ENCODE data around the gene ALG2. TPM values are rescaled to one million over a fixed set of nuclear protein-coding genes. Genes with fewer than 3 reads are reported as not detected.

The ALG2 gene
- total RNA-seq, 2 experiments from 2014 or later = 21.2 to 30.5 TPM

DNA sequence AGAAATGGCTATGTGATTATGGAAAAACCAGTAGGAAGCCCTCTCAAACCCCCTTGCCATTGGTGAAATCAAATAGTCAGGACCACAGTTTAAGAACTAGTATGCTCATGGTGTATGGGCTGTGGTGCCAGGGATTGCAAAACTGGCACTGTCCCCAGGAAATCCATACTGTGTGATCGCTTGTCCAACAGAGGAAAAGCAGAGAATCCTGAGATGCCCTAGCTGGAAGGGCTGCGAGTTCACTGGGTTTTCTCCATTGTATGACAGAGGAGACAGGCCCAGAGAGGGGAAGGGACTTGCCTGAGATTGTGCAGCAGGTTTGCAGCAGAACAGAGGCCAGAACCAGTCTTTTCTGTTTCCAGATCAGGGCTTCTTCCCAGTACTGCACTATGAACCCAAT lies 12.9 kb upstream of the ALG2 start:
- CTCF ChIA-PET = interaction anchor here (1.0 to 1.5 kb wide), 3 partner anchors 11 to 18 kb away, joined by 3 to 5 read pairs (median 4); partner anchors contain the start of genes ALG2 and SEC61B
- no peak for DNase-seq
- H3K27me3 Mint-ChIP-seq = no peaks in the 10 kb centered on the region
- H3K9me3 Mint-ChIP-seq = no peaks in the 10 kb centered on the region
- no peak overlapping the region for H3K4me3 Mint-ChIP-seq
- POLR2A ChIA-PET = no interaction called here
- peaks cover 16% of the 10 kb centered on the region for H3K4me1 Mint-ChIP-seq
- H3K27ac Mint-ChIP-seq = no peak overlapping the region
- peaks cover 19% of the 10 kb centered on the region for H3K36me3 Mint-ChIP-seq (ENCODE audit: low read depth)

DNA sequence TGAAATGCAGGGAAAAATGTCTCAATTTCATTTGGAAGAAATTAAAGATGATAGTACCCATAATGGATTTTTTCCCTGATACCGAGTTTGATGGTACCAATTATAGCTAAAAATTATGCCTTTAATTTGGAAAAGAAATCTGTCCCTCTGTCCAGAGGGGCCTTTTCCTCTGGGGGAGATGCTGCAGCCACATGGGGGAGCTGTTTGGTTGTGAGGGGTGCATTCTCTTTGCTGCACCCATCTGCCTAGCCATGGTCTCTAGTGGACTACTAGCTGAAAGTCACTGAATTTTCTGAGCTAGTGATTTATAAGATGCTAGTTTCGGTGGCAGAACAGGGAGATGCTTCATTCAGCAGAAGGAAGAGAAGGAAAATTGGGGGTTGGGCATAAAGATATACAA lies 10.0 kb upstream of the ALG2 start:
- POLR2A ChIA-PET = no interaction called here
- peaks cover 10% of the 10 kb centered on the region for H3K4me1 Mint-ChIP-seq
- DNase-seq = peak; percentile 37
- no peak overlapping the region for H3K4me3 Mint-ChIP-seq
- CTCF ChIA-PET = interaction anchor here (0.6 to 3.0 kb wide), 10 partner anchors 9 to 180 kb away, joined by 3 to 30 read pairs (median 3); partner anchors contain the start of genes ALG2 and SEC61B
- no peaks in the 10 kb centered on the region for H3K27me3 Mint-ChIP-seq
- no peaks in the 10 kb centered on the region for H3K9me3 Mint-ChIP-seq
- peaks cover 20% of the 10 kb centered on the region for H3K36me3 Mint-ChIP-seq (ENCODE audit: low read depth)
- H3K27ac Mint-ChIP-seq = no peak overlapping the region

DNA sequence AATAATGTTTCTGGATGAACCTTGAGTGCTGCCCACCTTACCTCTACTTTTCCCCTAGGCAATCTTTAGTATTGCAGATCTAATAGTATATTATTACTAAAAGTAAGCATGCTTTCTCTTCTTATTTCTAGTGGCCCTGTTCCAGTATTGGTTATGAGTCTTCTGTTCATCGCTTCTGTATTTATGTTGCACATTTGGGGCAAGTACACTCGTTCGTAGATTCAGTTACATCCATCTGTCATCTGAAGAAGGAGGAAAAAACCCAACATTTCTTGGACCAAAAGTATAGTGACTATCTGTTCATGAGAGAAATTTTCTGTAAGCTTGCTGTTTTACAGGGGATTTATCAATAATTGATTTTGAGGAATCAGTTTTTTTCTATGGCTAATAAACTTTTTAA lies 8.5 kb upstream of the ALG2 start:
- Mint-ChIP-seq H3K27ac (no peak overlapping the region), H3K4me1 (peaks cover 7% of the 10 kb centered on the region), H3K36me3 (ENCODE audit: low read depth) (peaks cover 22% of the 10 kb centered on the region), H3K4me3 (no peak overlapping the region), H3K9me3 (no peaks in the 10 kb centered on the region), H3K27me3 (no peaks in the 10 kb centered on the region)
- CTCF ChIA-PET = interaction anchor here (2.2 to 3.0 kb wide), 2 partner anchors 9 to 17 kb away, joined by 7 to 30 read pairs; partner anchors contain the start of genes ALG2 and SEC61B
- POLR2A ChIA-PET = no interaction called here
- no peak for DNase-seq

DNA sequence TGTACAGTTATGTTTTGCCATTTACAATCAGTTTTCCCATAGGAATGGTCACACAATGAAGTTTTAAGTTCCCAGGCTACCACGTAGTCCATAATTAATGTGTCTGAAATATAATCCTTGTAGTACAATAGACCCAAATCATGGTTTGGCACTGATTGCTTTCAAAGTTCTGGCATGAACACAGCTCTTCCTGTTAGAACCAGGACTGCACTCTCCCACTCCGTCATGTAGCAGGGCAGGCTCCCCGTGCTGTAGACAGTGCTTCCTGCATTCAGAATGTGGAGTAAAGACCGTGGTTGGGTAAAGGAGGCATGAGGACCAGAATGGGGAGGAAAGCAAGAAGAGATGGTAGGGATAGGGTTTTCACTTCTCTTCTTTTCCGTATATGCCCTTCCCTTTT lies 4.3 kb upstream of the ALG2 start:
- POLR2A ChIA-PET = no interaction called here
- H3K27me3 Mint-ChIP-seq = no peaks in the 10 kb centered on the region
- CTCF ChIA-PET = no interaction called here

DNA sequence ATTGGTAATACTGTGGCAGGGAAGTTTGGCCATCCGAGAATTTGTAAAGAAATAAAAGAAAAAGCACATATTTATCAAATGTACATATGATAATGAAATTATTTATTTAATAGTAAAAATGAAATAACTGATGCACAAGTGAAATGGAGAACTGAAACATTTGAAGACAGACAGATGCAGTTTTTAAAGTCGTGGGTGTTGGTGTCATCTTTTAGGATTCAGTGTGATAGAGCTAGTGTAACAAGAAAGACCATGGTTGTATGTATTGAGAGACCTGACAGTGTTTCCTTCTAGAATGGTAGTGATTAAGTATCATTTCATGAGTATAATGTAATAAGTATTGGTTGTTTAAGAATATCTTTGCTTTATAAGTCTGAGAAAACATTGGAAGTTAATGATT lies 2.7 kb upstream of the ALG2 start:
- Mint-ChIP-seq H3K27ac (no peak overlapping the region), H3K9me3 (no peaks in the 10 kb centered on the region), H3K36me3 (ENCODE audit: low read depth) (peaks cover 24% of the 10 kb centered on the region), H3K4me3 (no peak overlapping the region), H3K4me1 (peaks cover 47% of the 10 kb centered on the region), H3K27me3 (no peaks in the 10 kb centered on the region)
- POLR2A ChIA-PET = interaction anchor here (0.8 kb wide), 1 partner anchor 498 kb away, joined by 6 read pairs; no protein-coding TSS in a partner anchor
- no peak for DNase-seq
- CTCF ChIA-PET = no interaction called here

More for the DNA sequence above, 4.3 kb upstream of the ALG2 start:
- no peak overlapping the region for H3K27ac Mint-ChIP-seq
- no peaks in the 10 kb centered on the region for H3K9me3 Mint-ChIP-seq
- H3K36me3 Mint-ChIP-seq (ENCODE audit: low read depth) = peaks cover 28% of the 10 kb centered on the region
- no peak overlapping the region for H3K4me3 Mint-ChIP-seq
- no peak for DNase-seq
- peaks cover 34% of the 10 kb centered on the region for H3K4me1 Mint-ChIP-seq

DNA sequence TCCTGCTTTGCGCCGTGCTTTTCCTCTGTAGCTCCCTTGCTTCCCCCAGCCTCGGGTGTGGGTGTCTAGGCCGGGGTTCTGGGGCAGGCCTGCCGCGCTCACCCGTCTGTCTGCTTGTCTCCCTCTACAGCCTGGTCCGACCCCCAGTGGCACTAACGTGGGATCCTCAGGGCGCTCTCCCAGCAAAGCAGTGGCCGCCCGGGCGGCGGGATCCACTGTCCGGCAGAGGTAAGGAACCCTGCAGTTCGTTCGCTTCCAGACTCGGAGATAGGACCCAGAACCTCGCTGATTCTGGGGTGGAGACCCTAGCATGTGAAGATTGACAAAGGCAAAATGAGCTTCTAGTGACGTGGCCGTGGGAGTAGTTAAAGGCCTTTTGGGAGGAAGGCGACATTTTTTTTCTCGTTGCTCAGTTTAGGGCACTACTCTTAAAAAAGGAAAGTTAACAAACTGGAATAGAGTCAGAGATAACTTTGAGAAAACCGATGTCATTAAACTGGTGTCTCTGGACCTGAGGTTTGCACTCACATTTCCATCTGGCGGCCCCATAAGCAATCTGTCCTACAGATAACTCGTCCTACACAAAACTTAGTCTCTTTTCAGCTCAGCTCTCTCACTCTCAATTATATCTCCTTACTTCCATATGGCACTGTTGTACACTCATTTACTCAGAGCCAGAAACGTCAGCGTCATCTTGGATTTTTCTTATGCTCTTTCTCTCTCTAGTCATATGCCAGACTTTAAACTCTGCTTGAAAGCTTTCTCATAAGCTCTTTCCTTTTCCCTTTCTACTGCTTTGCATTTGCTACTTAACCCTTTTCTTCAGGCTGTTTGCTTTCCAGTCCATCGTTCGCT lies 901 bp upstream of the ALG2 start:
- Mint-ChIP-seq H3K4me1 (peaks cover 59% of the 10 kb centered on the region), H3K9me3 (no peaks in the 10 kb centered on the region), H3K4me3 (peak overlapping the region; percentile 98), H3K36me3 (ENCODE audit: low read depth) (peaks cover 28% of the 10 kb centered on the region), H3K27ac (peak overlapping the region; percentile 99), H3K27me3 (no peaks in the 10 kb centered on the region)
- ChIA-PET POLR2A (no interaction called here), CTCF (interaction anchor here (0.8 to 5.4 kb wide), 8 partner anchors 8 to 1103 kb away, joined by 3 to 30 read pairs (median 3); no protein-coding TSS in a partner anchor)
- no peak for DNase-seq

DNA sequence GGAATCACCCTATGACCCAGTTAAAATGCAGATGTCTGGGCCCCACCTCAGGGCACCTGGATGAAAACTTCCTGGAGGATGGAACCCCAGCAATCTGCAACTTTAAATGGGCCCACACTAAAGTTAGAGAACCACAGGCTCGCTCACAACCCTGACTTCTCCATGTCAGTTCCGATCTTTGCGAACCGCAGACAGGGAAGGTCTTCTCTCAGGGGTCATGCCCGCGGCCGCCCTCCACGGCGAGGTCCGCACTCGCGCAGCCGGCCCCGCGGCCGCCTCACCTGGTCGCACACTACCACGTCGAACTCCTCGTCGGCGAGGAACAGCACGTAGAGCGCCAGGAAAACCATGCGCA lies 499 bp downstream of the ALG2 start:
- no peak for DNase-seq
- no peaks in the 10 kb centered on the region for H3K9me3 Mint-ChIP-seq
- POLR2A ChIA-PET = interaction anchor here (1.0 kb wide), 1 partner anchor 49 kb away, joined by 3 read pairs; no protein-coding TSS in a partner anchor

DNA sequence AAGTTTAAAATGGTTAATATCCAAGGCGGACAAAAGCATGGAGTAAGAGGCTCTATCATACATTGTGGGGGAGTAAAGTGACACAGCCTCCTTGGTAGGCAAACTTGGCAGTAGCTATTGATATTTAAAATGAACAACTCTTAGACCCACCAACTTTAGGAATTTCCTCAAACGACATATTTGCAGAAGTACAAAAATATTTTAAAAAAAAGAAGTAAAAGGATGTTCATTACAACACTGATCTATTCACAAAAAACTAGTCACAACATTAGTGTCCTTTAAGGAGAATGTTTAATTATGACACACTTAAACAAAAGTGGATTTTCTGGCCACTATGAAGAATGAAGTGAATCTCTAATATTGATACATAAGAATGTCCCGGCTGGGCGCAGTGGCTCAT lies 1.7 kb downstream of the ALG2 start:
- CTCF ChIA-PET = interaction anchor here (0.7 to 5.4 kb wide), 5 partner anchors 9 to 1508 kb away, joined by 3 to 30 read pairs (median 4); no protein-coding TSS in a partner anchor
- H3K36me3 Mint-ChIP-seq (ENCODE audit: low read depth) = peaks cover 34% of the 10 kb centered on the region
- POLR2A ChIA-PET = no interaction called here
- no peak overlapping the region for H3K27ac Mint-ChIP-seq
- H3K27me3 Mint-ChIP-seq = no peaks in the 10 kb centered on the region
- H3K4me1 Mint-ChIP-seq = peaks cover 56% of the 10 kb centered on the region
- peak overlapping the region; percentile 33 for H3K4me3 Mint-ChIP-seq
- no peaks in the 10 kb centered on the region for H3K9me3 Mint-ChIP-seq
- no peak for DNase-seq

More for the DNA sequence above, 499 bp downstream of the ALG2 start:
- Mint-ChIP-seq H3K4me1 (peaks cover 63% of the 10 kb centered on the region), H3K4me3 (peak overlapping the region; percentile 98), H3K27me3 (no peaks in the 10 kb centered on the region), H3K36me3 (ENCODE audit: low read depth) (peaks cover 34% of the 10 kb centered on the region), H3K27ac (peak overlapping the region; percentile 99)
- CTCF ChIA-PET = interaction anchor here (0.9 to 5.4 kb wide), 5 partner anchors 9 to 49 kb away, joined by 3 to 30 read pairs (median 4); no protein-coding TSS in a partner anchor

DNA sequence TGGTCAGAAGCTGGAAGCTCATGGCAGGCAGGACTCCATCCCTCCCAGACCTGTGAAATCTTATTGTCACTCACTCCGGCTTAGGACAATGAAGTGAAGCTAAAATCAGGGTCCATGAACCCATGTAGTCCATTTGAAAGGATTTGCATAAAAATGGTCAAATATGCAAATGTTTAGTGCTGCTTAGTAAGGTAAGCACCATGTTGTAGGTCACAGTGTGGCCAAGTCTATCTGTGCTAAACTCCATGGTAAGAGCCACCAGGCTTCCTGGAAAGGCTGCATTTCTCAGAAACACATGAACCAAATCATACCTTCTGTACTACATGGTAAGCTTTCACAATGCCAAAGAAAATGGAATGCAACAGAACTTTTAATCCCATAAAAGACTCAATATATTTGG lies 5.7 kb downstream of the ALG2 start:
- Mint-ChIP-seq H3K9me3 (no peaks in the 10 kb centered on the region), H3K36me3 (ENCODE audit: low read depth) (peaks cover 26% of the 10 kb centered on the region), H3K4me3 (no peak overlapping the region), H3K27me3 (no peaks in the 10 kb centered on the region), H3K4me1 (peaks cover 32% of the 10 kb centered on the region), H3K27ac (no peak overlapping the region)
- POLR2A ChIA-PET = no interaction called here
- CTCF ChIA-PET = interaction anchor here (1.2 to 1.7 kb wide), 3 partner anchors 15 to 18 kb away, joined by 3 to 5 read pairs (median 3); no protein-coding TSS in a partner anchor
- no peak for DNase-seq

DNA sequence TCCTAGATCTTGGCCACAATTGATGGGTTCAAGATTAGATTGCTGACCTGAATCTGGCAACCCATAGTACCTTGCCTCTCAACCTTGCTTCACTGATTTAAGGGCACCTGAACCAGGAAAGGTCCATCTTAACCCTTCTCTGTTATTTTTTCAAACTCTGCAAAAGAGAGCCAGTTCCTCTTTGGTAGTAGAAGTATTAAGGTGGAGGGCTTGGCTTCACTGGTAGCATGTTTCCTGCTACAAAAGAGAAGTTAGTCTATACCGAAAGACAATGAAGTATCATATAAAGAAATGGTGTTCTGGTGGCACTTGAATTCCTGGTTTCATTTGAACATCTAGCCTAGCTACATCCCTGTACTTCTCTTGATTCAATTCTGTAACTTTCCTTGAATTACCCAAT lies 8.5 kb downstream of the ALG2 start:
- ChIA-PET CTCF (interaction anchor here (1.1 to 1.2 kb wide), 2 partner anchors 10 to 16 kb away, joined by 3 read pairs; no protein-coding TSS in a partner anchor), POLR2A (no interaction called here)
- Mint-ChIP-seq H3K27ac (no peak overlapping the region), H3K27me3 (peaks cover 8% of the 10 kb centered on the region), H3K9me3 (peaks cover 5% of the 10 kb centered on the region), H3K4me1 (peaks cover 10% of the 10 kb centered on the region), H3K4me3 (no peak overlapping the region), H3K36me3 (ENCODE audit: low read depth) (peaks cover 18% of the 10 kb centered on the region)
- DNase-seq = no peak

DNA sequence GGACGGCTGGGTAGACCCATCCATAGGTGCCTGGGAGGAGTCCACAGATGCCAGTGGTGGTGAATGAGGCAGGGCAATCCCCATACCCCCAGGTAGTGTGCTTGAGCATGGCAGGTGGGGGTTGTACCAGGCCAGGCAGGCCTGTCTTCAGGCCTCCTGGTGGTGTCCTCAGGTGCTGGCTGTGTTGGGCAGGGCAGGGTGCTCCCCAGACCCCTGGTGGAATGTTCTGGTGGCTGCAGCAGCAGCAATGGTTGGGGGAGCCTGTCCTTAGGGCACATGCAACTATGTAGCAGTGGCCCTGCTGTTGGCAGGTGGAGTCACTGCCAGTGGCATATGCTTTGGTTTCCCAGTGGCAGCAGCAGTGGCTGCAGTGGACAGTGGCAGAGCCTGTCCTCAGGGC lies 10.0 kb downstream of the ALG2 start:
- Mint-ChIP-seq H3K36me3 (ENCODE audit: low read depth) (peaks cover 5% of the 10 kb centered on the region), H3K4me3 (no peak overlapping the region), H3K9me3 (peaks cover 5% of the 10 kb centered on the region), H3K4me1 (peaks cover 5% of the 10 kb centered on the region), H3K27ac (no peak overlapping the region), H3K27me3 (peaks cover 16% of the 10 kb centered on the region)
- POLR2A ChIA-PET = no interaction called here
- CTCF ChIA-PET = interaction anchor here (0.6 to 1.4 kb wide), 3 partner anchors 8 to 207 kb away, joined by 4 to 5 read pairs (median 5); partner anchors contain the start of gene ALG2
- no peak for DNase-seq

DNA sequence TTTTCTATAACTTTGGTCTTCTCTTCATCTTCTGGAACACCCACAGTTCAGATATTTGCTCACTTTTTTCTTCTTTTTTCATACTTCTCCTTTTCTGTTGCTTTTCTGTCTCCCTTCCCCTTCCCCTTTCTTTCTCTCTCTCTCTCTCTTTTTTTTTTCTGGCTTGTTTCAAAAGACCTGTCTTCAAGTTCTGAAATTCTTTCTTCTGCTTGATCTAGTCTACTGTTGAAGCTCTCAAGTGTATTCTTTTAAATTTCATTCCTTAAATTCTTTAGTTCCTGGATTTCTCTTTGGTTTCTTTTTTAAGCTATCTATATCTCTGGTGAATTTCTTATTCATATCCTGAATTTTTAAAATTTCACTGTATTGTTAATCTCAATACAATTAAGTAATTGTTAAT lies 11.2 kb downstream of the ALG2 start:
- ChIA-PET POLR2A (no interaction called here), CTCF (interaction anchor here (1.4 kb wide), 1 partner anchor 9 kb away, joined by 5 read pairs; no protein-coding TSS in a partner anchor)
- Mint-ChIP-seq H3K4me1 (no peaks in the 10 kb centered on the region), H3K27ac (no peak overlapping the region), H3K36me3 (ENCODE audit: low read depth) (peaks cover 4% of the 10 kb centered on the region), H3K4me3 (no peak overlapping the region), H3K27me3 (peaks cover 22% of the 10 kb centered on the region), H3K9me3 (peaks cover 5% of the 10 kb centered on the region)
- no peak for DNase-seq

DNA sequence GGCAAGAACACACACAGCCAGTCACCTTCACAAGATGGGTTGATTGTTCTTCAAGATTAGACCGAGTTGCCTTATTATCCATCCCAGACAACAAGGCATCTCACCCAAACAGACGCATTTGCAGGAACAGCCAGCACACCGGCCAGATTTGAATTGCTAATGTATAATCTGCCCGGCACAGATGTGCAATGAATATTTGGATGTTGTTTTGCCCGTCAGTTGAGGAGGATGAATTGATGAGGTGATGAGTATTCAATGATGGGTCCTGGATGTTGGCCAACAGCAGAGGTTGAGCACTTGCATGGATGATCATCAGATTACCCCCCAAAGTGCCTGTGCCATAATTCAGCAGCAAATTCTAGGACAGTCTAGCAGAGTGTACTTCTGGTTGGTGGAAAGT lies 20.1 kb downstream of the ALG2 start:
- Mint-ChIP-seq H3K27ac (no peak overlapping the region), H3K4me3 (no peak overlapping the region), H3K27me3 (peaks cover 13% of the 10 kb centered on the region), H3K9me3 (no peaks in the 10 kb centered on the region), H3K36me3 (ENCODE audit: low read depth) (no peaks in the 10 kb centered on the region), H3K4me1 (peaks cover 8% of the 10 kb centered on the region)
- DNase-seq = no peak
- CTCF ChIA-PET = no interaction called here
- POLR2A ChIA-PET = no interaction called here

All from activated CD4-positive, alpha-beta T cell treated with anti-CD3 and anti-CD28 coated beads, Interleukin-2, amount 10 ng/mL, durations not matched to agents 7 days and 5 days (primary cell).